Lung microvascular endothelial cell (primary cell): Measurements from ENCODE around the gene ZNF280A. TPM values are rescaled to one million over a fixed set of nuclear protein-coding genes. Genes with fewer than 3 reads are reported as not detected.
"Not testable (repeated sequence)": the region's sequence is repeated elsewhere in the genome, so short reads cannot be mapped to it uniquely, and the experiment has no call there.

ENCODE experiments used
- DNase-seq, 2 donors: peaks; one replicate each; pipeline versions ENCODE4 v3.0.0 to v3.0.0-alpha.2; 2010; ENCODE audit warnings: low read depth in 2 of 2
- total RNA-seq: library from RNA; depleted of rRNA; stranded (reverse); fragments of >200 nt; gene quantifications from 2 replicates; pipeline ENCODE4 v1.2.1, GENCODE V29; 2014

The ZNF280A gene
- total RNA-seq, 1 donor from 2014 or later = not detected

GRCh38 chr22:22546490-22546889, 26.4 kb upstream of the ZNF280A start:
- no peak for DNase-seq

- no peak for DNase-seq
Observed at GRCh38 chr22:22545084-22545483, 25.0 kb upstream of the ZNF280A start.

GRCh38 chr22:22538226-22538989, 18.3 kb upstream of the ZNF280A start:
- no peak for DNase-seq

GRCh38 chr22:22536916-22537315, 16.8 kb upstream of the ZNF280A start:
- no peak for DNase-seq

- DNase-seq = no peak
Observed at GRCh38 chr22:22536515-22536914, 16.4 kb upstream of the ZNF280A start.

- DNase-seq = no peak
Observed at GRCh38 chr22:22535662-22536061, 15.6 kb upstream of the ZNF280A start.

- DNase-seq = no peak
Observed at GRCh38 chr22:22534604-22535415, 14.7 kb upstream of the ZNF280A start.

- DNase-seq = no peak
Observed at GRCh38 chr22:22533863-22534262, 13.8 kb upstream of the ZNF280A start.

GRCh38 chr22:22533417-22533816, 13.3 kb upstream of the ZNF280A start:
- DNase-seq = no peak

GRCh38 chr22:22532547-22533071, 12.5 kb upstream of the ZNF280A start:
- DNase-seq = not testable (repeated sequence)

- no peak for DNase-seq
Observed at GRCh38 chr22:22531770-22532546, 11.9 kb upstream of the ZNF280A start.

GRCh38 chr22:22528780-22529179, 8.7 kb upstream of the ZNF280A start:
- no peak for DNase-seq

- DNase-seq = no peak
Observed at GRCh38 chr22:22527312-22527711, 7.2 kb upstream of the ZNF280A start.

- no peak for DNase-seq
Observed at GRCh38 chr22:22526125-22526912, 6.2 kb upstream of the ZNF280A start.

- no peak for DNase-seq
Observed at GRCh38 chr22:22523494-22523893, 3.4 kb upstream of the ZNF280A start.

- DNase-seq = no peak
Observed at GRCh38 chr22:22521631-22522030, 1.6 kb upstream of the ZNF280A start.

- peak; percentile 13 to 25 for DNase-seq
Observed at GRCh38 chr22:22520667-22521602, 865 bp upstream of the ZNF280A start.

- DNase-seq = no peak
Observed at GRCh38 chr22:22519591-22519990, 479 bp downstream of the ZNF280A start.

- DNase-seq = no peak
Observed at GRCh38 chr22:22516992-22517391, 3.1 kb downstream of the ZNF280A start.

GRCh38 chr22:22515890-22516289, 4.2 kb downstream of the ZNF280A start:
- DNase-seq = no peak
